Esophagus muscularis mucosa (tissue), 4 donors: ENCODE measurements around the gene RBFOX2.

ENCODE experiments used
- EP300 ChIP-seq: sonication (generic); formaldehyde crosslinking; IDR thresholded peaks from one replicate; pipeline ENCODE4 v1.6.1; 2017; ENCODE audit warnings: antibody characterized with exemption
- POLR2A ChIP-seq: fragments of 450-650 bp; IDR thresholded peaks from one replicate; pipeline ENCODE4 v1.6.1; 2017; ENCODE audit warnings: antibody characterized with exemption, moderate library complexity, mild to moderate bottlenecking, low read depth
- POLR2AphosphoS5 ChIP-seq, 2 donors: sonication (generic); formaldehyde crosslinking; IDR thresholded peaks; one replicate each; pipeline ENCODE4 v1.6.1; 2017; ENCODE audit warnings: antibody characterized with exemption in 2 of 2
- TF ChIP-seq, protein P1 (sequence below), 3 experiments: fragments of 200-600 bp in 2 of 3; fragments of 450-650 bp in 1 of 3; sonication (generic) in 2 of 3; IDR thresholded peaks; one replicate each; pipeline ENCODE4 v1.5.1; 2017 to 2019; ENCODE audit warnings: antibody characterized with exemption in 3 of 3, mild to moderate bottlenecking in 2 of 3, moderate library complexity in 1 of 3

GRCh38 chr22:35956850-35957249 lies 71.8 kb downstream of the RBFOX2 start:
- TF ChIP-seq POLR2AphosphoS5 (IDR thresholded peaks at IDR 0.05) (no peak), EP300 (no peak), POLR2A (no peak)
- TF ChIP-seq, protein P1, sequence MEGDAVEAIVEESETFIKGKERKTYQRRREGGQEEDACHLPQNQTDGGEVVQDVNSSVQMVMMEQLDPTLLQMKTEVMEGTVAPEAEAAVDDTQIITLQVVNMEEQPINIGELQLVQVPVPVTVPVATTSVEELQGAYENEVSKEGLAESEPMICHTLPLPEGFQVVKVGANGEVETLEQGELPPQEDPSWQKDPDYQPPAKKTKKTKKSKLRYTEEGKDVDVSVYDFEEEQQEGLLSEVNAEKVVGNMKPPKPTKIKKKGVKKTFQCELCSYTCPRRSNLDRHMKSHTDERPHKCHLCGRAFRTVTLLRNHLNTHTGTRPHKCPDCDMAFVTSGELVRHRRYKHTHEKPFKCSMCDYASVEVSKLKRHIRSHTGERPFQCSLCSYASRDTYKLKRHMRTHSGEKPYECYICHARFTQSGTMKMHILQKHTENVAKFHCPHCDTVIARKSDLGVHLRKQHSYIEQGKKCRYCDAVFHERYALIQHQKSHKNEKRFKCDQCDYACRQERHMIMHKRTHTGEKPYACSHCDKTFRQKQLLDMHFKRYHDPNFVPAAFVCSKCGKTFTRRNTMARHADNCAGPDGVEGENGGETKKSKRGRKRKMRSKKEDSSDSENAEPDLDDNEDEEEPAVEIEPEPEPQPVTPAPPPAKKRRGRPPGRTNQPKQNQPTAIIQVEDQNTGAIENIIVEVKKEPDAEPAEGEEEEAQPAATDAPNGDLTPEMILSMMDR (IDR thresholded peaks at IDR 0.05) = no peak
